ENCODE measurements around the gene DMXL1. TPM values are rescaled to one million over a fixed set of nuclear protein-coding genes. Genes with fewer than 3 reads are reported as not detected.
A peak's percentile ranks its signal among the peaks of the same experiment; 100 is the strongest.

DMXL1 gene
- total RNA-seq, 1 donor from 2014 or later, result 51.4 TPM

DNA sequence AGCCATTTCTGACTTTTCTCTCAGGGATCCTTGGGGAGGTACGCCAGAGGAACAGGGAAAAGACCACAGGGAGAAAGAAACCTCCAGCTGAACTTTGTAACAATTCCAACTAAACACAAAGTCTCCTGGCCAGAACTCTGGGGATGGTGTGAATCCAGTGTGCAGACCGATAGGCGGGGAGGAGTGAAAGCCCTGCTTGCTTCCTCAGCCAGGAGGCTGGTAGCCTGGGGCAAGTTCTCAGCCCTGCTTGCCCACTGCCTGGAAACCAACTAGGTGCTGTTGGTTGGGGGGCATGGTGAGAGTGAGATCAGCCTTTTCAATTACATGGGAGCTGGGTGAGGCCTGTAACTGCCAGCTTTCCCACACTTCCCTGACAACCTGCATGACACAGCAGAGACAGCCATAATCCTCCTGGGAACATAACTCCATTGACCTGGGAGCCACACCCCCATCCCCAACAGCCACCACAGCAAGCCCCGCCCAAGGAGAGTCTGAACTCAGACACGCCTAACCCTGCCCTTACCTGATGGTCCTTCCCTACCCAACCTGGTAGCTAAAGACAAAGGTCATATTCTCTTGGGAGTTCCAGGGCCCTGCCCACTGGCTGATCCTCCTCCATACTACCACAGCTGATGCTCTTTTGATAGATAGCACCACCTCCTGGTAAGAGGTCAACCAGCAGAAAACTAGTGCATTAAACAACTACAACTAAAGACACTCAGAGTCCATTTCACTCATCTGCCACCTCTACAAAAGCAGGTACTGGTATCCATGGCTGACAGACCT is 184.9 kb downstream of the DMXL1 start:
- Histone ChIP-seq H3K36me3 (no peaks in the 10 kb centered on the region), H3K4me3 (no peak overlapping the region), H3K27ac (no peak overlapping the region), H3K9me3 (no peaks in the 10 kb centered on the region), H3K4me1 (no peaks in the 10 kb centered on the region), H3K27me3 (no peaks in the 10 kb centered on the region)
- TF ChIP-seq, protein P1, sequence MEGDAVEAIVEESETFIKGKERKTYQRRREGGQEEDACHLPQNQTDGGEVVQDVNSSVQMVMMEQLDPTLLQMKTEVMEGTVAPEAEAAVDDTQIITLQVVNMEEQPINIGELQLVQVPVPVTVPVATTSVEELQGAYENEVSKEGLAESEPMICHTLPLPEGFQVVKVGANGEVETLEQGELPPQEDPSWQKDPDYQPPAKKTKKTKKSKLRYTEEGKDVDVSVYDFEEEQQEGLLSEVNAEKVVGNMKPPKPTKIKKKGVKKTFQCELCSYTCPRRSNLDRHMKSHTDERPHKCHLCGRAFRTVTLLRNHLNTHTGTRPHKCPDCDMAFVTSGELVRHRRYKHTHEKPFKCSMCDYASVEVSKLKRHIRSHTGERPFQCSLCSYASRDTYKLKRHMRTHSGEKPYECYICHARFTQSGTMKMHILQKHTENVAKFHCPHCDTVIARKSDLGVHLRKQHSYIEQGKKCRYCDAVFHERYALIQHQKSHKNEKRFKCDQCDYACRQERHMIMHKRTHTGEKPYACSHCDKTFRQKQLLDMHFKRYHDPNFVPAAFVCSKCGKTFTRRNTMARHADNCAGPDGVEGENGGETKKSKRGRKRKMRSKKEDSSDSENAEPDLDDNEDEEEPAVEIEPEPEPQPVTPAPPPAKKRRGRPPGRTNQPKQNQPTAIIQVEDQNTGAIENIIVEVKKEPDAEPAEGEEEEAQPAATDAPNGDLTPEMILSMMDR (IDR thresholded peaks at IDR 0.05), result peak; percentile 18
- ATAC-seq, result peak; percentile 69
- intact Hi-C loops (cut with DNase I), result no loop called here
- no peak for DNase-seq

DNA sequence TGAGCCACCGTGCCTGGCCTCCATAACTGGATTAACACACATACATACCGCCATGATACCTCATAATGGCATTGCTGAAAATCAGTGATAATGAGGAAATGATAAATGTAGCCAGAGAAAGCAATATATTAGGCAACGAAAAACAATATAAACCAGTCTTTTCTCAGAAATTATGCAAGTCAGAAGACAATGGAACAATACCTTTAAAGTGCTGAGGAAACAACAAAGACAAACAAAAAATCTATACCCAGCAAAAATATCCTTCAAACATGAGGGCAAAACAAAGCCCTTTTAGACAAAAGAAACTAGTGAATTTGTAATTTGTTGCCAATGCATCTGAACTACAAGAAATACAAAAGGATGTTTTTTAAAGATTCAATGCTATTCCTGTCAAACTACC is 186.7 kb downstream of the DMXL1 start:
- Histone ChIP-seq H3K4me3 (no peak overlapping the region), H3K4me1 (no peaks in the 10 kb centered on the region), H3K9me3 (no peaks in the 10 kb centered on the region), H3K27me3 (no peaks in the 10 kb centered on the region), H3K27ac (no peak overlapping the region), H3K36me3 (no peaks in the 10 kb centered on the region)
- no peak for DNase-seq
- ATAC-seq, result no peak
- intact Hi-C loops (cut with DNase I), result no loop called here
- TF ChIP-seq, protein P1 (IDR thresholded peaks at IDR 0.05), result no peak

DNA sequence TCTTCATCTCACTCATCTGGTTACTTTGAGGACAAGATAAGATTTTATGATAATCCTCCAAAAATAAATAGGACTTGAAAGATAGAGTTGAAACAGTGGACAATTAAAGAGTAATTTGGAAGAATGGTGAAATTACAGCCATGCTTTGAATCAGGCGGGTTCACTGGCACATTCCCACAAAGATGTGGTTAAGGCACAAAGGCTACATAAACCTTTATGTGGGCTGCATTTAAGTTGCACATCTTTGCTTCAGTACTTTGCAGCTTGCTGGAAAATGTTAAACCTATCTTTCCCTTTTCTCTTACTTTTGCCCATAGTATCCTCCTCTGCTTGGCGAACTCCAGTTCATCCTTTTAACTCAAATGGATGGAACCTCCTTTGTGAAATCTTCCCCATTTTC is 192.8 kb downstream of the DMXL1 start:
- ATAC-seq, result no peak
- no peaks in the 10 kb centered on the region for H3K36me3 ChIP-seq
- no peak overlapping the region for H3K27ac ChIP-seq
- TF ChIP-seq, protein P1 (IDR thresholded peaks at IDR 0.05), result no peak
- H3K27me3 ChIP-seq, result no peaks in the 10 kb centered on the region
- no peak overlapping the region for H3K4me3 ChIP-seq
- intact Hi-C loops (cut with DNase I), result no loop called here
- DNase-seq, result no peak
- H3K9me3 ChIP-seq, result no peaks in the 10 kb centered on the region
- H3K4me1 ChIP-seq, result peaks cover 5% of the 10 kb centered on the region

DNA sequence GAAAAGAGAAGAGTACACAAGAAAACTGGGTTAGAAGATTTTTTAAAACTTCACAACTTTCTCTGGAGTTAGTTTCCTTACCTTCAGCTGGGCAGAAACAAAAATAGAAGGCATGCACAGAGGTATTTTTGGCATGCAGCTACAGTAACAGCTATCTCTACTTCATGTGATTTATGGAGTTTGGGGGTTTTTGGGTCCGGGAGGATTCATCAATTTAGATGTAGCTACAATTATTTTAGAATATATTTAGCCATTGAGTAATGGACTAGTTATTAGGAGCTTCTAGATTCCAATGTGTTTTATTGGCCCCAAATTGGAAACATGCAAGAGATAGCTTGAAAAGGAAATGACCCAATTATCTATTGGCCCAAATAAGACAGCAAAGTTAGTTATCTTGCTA is 193.3 kb downstream of the DMXL1 start:
- intact Hi-C loops (cut with DNase I), result no loop called here
- ATAC-seq (no peak), DNase-seq (no peak)
- no peaks in the 10 kb centered on the region for H3K27me3 ChIP-seq
- peaks cover 5% of the 10 kb centered on the region for H3K4me1 ChIP-seq
- no peaks in the 10 kb centered on the region for H3K9me3 ChIP-seq
- no peak overlapping the region for H3K4me3 ChIP-seq
- H3K27ac ChIP-seq, result no peak overlapping the region
- no peaks in the 10 kb centered on the region for H3K36me3 ChIP-seq
- TF ChIP-seq, protein P1 (IDR thresholded peaks at IDR 0.05), result no peak

DNA sequence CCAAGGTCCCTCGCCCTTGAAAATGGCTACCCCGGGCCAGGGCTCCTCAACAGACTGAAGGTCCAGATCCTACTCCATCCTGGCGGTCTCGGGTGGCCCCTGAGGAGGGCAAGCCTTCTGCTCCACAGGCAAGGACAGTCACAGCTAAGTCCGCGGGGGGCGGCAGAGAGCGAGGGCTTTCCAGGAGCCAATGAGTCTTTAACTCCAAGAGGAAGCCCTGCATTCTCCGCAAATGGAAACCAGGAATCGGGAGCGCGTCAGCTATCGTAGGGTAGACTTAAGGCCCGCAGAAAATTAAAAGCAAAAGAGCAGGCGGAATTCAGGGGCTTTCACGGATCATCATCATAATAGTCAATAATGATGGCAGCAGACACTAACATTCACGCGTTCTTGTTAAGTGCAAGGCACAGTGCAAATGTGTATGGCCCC is 197.1 kb downstream of the DMXL1 start:
- TF ChIP-seq, protein P1 (IDR thresholded peaks at IDR 0.05), result peak; percentile 54
- intact Hi-C loops (cut with DNase I), result no loop called here
- H3K4me3 ChIP-seq, result peak overlapping the region; percentile 87

More for the DNA sequence above, 197.1 kb downstream of the DMXL1 start:
- Histone ChIP-seq H3K27me3 (no peaks in the 10 kb centered on the region), H3K27ac (peak overlapping the region; percentile 89), H3K36me3 (no peaks in the 10 kb centered on the region), H3K4me1 (peaks cover 22% of the 10 kb centered on the region), H3K9me3 (no peaks in the 10 kb centered on the region)
- DNase-seq (peak; percentile 95), ATAC-seq (peak; percentile 89)

All from upper lobe of right lung (tissue), 1 donor.